GM19043 (cell line): ENCODE results near the gene PFN3.
"Not testable (repeated sequence)": the region's sequence is repeated elsewhere in the genome, so short reads cannot be mapped to it uniquely, and the experiment has no call there.

Experiments
- ATAC-seq: cut with Tn5 transposase; IDR thresholded peaks from one replicate; pipeline ENCODE4 v1.9.1; 2021; ENCODE audit warnings: low read depth; ENCODE audit not compliant: unreplicated experiment

The PFN3 gene

DNA sequence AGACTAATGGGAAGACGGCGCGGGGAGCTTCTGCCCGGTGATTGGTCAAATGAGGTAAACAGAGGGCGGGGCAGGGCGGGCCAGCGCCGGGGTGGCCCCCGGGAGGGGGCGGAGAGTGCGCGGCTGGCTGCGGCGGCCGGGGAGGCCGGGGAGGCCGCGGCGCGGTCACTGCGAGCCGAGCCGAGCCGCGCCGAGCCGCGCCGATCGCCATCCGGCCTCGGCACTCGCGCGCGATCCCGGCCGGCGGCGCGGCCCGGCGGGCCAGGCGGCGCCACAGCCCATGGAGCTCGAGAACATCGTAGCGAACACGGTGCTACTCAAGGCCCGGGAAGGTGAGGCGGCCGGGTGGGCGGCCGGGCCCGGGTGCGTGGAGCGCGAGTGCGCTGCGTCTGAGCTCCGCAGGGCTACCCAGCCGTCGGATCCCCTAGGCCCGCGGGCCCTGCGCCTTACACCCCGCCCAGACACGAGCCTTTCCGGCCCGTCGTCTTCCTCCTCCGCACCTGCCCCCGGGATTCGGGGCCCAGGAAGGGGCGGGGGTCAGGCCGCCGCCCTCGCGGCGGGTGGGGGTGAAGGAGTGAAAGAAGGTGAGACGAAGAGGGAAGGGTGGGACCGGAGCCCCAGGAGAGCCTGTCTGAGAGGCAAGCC, 26.2 kb upstream of the PFN3 start, which contains the start of gene GRK6:
Gene GRK6 (plus strand): TSS at position 111 of the 645 bp plus-strand sequence. CDS start 170 bp downstream, at position 281.
- ATAC-seq = peak; percentile 3

DNA sequence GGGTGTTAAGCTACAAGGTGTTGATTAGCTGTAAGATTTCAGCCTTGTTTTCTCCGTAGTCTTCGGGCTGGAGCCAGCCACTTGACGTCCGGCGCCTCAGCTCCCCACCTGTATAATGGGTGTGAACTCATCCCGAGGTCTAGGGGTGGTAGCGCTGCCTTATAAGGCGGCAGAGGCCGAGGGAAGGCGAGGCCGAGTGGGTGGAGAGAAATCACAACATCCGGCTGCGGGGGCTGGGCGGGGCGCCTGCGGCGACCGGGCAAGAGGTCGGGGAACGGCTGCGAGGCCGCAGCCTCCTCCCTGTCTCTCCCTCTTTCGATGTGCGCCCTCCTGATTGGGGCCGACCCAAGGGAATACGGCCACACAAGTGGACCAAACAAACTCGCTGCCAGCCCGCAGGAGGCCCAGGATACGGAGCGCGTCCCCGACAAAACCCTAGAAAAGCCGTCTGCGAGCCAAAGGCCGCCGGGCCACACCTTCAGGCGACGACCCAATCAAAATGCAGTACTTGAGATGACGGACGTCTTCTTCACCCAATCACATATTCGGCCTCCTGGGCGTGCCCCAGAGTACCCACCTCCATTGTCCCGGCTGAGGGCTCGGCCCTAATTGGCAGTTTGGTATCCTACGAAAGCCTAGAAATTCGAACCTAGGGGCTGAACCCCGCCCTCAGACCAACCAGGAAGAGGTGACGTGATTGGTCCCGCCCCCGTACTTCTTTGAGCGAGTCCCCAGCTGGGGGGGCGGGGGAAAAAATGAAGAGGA, 25.5 kb upstream of the PFN3 start:
- ATAC-seq = peak; percentile 70

DNA sequence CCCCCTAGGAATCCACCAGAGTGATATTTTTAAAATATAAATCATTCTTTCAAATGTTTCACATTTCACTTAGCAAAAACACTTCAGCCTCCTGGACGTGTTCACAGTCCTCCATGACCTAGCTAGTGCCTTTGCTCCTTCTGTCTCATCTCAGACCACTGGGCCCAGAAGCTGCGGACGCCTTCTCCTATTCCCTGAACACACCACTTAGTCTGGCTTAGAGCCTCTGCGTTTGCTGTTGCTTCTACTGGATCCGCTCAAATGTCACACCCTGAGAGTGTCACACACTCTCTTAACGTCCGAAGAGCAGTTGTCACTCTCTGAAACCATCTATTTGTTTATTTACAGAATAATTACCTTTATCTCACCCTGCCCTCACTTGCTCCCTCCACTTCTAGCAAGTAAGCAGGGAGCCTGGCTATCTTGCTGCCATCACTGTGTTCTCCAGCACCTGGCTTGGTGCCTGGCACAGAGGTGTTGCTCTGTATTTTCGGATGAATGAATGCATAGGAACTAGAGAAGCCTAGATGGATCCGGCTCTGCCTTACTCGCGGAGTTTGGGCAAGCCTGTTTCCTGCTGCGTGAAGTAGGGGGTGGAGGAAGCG, 24.8 kb upstream of the PFN3 start:
- ATAC-seq = no peak

DNA sequence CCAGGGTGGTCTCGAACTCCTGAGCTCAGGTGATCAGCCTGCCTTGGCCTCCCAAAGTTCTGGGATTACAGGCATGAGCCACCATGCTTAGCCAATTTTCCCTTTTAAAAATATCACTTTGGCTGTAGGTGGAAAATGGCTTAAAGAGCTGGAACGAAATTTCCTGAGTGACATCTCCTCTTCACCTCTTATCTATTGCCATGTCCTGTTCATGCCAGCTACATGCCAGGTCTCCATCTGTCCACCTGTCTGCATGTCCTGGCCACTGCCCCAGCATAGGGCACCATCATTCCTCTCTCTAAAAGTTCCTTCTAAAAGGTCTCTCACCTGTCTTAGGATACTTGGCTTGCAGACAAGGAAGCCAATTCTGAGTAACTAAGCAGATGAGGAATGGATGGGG, 23.2 kb upstream of the PFN3 start:
- no peak for ATAC-seq

DNA sequence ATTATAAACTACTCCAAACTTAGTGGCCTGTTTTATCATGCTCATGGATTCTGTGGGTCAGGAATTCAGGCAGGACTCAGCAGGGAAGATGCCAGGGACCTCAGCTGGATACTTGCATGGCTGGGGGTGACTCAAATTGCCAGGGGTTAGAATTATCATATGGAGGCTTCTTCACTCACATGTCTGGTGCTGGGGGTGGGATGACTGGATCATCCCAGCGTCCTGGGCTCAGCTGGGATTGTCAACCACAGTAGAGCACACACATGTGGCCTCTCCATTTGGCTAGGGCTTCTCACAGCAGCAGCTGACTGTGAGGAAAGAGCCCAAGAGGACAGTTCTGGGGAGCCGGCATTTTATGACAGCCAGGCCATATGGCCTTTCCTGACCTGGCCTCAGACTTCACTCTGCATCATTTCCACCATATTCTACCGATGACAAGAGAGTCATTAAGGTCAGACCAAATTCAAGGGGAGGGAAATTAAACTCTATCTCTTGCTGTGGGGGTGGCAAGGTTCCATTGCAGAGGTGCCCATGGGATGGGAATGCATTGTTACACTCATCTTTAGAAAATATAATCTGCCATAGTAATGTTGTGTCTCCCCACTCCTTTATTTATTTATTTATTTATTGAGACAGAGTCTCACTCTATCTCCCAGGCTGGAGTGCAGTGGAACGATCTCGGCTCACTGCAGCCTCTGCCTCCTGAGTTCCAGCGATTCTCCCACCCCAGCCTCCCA, 20.8 kb upstream of the PFN3 start:
- no peak for ATAC-seq

DNA sequence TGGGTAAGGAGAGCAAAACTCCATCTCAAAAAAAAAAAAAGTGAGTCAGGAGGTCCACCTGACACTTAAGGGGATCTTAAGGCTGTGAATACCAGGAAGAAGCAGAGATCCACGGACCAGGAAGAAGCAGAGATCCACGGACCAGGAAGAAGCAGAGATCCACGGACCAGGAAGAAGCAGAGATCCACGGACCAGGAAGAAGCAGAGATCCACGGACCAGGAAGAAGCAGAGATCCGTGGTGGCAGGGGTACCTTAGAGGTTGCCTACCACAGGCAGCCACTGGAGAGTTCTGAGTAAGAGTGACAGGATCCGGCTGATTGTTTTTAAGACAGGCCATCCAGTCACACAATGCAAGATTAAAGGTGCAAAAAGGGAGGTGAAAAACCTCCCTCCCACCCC, 20.0 kb upstream of the PFN3 start:
- ATAC-seq = not testable (repeated sequence)

DNA sequence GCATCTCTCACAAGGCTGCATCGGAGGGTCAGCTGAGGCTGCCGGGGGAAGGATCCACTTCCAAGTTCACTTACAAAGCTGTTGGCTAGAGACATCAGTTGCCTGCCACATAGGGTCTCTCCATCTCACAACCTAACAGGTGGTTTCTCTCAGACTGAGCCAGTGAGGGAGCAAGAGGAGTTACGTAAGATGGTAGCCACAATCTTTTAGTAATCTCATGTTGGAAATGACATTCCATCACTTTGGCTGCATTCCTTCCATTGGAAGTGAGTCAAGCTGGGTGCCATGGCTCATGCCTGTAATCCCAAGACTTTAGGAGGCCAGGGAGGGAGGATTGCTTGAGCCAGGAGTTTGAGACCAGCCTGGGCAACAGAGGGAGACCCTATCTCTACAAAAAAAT, 18.6 kb upstream of the PFN3 start:
- ATAC-seq = no peak

DNA sequence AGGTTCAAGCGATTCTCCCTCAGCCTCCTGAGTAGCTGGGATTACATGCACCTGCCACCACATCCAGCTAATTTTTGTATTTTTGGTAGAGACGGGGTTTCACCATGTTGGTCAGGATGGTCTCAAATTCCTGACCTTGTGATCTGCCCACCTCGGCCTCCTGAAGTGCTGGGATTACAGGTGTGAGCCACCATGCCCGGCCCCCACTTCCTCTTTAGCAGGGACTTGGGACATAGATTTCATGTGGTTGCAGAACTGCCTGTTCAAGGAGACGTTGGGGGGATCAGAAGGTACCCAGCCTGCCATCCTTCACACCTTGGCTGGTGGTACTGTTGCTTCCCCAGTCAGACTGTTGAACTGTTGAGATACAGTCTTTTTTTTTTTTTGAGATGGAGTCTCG, 16.6 kb upstream of the PFN3 start:
- ATAC-seq = not testable (repeated sequence)

DNA sequence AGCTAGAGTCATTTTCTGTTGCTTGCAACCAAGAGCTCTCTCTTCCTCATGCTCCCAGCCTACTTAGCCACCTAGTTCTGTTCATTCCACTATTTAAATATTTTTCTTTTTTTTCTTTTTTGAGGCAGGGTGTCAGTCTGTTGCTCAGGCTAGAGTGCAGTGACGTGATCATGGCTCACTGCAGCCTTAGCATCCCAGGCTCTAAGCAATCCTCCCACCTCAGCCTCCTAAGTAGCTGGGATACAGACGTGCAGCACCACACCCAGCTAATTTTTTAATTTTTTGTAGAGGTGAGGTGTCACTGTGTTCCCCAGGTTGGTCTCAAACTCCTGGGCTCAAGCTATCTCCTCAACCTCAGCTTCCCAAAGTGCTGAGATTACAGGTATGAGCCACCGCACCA, 14.0 kb upstream of the PFN3 start:
- ATAC-seq = no peak

DNA sequence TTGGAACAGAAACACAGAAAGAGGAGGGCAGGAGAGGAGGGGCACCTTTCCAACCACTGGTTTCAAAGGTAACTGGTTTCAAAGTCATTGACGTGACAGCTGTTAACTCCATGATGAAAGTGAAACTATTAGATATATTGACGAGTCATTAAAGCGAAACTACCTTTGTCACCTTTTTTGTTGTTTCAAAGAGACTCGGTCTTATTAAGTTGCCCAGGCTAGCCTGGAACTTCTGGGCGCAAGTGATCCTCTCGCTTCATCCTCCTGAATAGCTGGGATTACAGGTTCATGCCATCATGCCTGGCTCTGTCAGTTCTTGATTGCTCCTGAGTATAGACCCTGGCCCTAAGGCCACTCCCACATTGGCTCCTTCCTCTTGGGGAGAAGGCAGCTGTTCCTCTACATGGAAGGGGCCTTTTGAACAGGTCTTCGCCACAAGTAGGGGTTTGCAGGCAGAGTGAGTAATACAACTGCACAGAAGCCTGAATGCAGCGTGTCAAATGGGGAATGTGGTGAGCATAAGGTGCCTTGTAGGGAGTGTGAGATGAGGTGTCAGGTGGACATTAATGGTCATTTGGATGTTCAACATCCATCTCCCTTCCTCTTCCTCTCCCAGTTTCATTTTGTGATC, 12.3 kb upstream of the PFN3 start:
- ATAC-seq = peak; percentile 76

DNA sequence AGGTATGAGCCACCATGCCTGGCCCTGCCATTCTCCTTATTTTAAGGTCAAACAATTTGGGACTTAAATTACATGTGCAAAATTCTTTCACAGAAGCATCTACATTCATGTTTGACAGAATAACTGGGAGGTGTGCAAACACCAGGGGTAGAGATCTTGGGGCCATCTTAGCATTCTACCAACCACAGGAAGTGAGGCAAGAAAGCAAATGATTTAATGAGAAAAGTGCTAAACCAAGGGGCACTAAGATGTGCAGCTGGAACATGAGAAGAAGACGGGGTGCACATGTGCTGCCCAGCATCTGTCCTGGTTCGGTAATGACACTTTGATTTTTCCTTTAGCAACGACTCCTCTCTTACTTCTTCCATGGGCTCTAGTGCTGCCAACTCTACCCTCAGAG, 10.1 kb upstream of the PFN3 start:
- ATAC-seq = no peak

DNA sequence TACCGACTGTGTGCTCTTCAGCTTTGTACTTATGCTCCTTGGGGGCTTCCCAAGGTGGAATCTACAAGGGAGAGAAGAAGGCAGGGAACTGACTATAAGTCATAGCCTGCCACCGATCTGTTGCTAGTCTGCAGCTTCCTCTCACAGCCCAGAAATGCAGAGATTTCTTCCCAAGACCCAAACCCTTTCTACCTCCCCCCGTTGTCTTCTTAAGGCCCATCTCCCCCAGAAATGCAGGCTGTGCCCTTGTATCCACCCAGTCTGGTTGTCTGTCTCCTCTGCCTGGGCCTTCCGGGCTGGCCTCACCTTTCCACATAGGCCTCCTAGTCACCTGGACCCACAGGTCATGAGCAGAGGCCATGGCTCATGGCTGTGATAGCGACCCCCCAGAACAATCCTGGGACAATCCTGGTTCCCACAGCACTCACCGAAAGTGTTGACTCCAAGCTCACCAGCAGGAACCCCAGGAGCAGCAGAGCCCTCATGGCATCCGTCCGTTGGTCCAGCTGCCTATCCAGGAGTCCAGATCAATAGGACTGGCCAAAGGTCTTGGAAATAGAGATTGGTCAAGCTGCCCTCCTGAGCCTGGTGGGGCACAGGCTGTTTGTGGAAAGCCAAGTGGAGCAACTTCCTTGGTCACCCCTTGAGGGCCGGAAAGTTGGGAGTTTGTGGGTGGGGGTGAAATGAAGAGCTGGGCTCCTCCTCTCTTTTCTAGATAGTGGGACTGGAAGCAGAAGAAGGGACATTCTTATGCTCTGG, 8.8 kb upstream of the PFN3 start, which contains the start of gene F12:
Gene F12 (minus strand): TSS at position 522 of the 759 bp plus-strand sequence. CDS start 37 bp downstream, at position 485.
- no peak for ATAC-seq

DNA sequence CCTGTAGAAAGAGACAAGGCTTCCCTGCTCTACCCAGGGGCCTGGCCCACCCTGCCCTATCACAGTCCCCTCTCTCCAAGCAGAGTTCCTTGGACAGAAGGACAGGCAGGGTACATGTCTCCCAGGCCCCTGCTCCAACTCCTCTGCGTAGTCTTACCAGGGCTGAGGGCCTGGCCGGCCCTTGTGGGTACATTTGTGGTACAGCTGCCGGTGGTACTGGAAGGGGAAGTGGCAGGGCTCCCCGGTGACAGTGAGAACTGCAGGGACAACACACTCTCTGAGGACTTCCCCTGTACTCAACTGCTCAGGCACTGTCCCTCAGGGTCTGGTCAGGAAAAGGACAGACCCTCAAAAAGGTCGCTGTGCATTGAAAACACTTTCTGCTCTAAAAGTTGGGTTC, 5.3 kb upstream of the PFN3 start:
- no peak for ATAC-seq

DNA sequence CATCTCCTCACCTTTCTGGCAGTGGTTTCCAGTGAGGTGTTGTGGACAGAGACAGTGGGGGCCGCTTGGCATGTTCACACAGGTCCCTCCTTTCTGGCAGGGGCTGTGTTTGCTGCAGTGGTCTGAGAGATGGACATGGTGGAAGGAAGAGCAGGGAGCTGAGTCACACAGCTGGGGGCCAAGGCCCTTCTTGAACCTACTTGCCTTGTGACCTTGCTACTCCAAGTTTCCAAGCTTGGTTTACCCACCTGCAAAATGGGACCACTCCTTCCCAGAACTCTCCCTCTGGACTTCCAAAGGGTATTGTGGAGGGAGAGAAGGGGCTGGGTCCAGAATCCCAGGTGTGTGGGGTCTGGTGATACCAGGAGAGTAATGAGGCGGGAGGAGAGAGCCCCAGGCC, 4.9 kb upstream of the PFN3 start:
- no peak for ATAC-seq

DNA sequence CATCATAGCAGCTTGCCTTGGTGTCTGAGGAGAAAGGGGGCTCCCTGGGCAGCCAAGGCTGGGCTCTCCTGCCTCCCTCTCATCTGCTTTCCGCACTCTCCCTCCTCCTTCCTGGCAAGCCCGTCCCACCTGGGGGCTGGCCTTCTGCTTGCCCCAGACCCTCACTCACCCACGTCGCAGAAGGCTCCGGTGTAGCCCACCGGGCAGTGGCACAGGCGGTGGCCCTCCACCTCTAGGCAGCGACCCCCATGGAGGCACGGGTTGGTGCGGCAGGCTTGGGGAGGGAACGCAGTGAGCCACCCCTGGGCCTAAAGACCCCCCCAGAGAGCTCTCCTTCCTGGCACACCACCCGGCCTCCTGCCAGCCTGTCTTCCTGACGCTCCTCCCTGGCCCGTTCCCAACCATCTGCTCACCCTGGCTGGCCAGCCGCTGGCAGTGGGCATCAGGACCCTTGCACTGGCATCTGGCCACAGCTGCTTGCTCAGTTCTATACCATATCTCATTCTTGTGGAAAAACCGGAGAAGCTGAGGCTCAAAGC, 4.2 kb upstream of the PFN3 start:
- no peak for ATAC-seq

DNA sequence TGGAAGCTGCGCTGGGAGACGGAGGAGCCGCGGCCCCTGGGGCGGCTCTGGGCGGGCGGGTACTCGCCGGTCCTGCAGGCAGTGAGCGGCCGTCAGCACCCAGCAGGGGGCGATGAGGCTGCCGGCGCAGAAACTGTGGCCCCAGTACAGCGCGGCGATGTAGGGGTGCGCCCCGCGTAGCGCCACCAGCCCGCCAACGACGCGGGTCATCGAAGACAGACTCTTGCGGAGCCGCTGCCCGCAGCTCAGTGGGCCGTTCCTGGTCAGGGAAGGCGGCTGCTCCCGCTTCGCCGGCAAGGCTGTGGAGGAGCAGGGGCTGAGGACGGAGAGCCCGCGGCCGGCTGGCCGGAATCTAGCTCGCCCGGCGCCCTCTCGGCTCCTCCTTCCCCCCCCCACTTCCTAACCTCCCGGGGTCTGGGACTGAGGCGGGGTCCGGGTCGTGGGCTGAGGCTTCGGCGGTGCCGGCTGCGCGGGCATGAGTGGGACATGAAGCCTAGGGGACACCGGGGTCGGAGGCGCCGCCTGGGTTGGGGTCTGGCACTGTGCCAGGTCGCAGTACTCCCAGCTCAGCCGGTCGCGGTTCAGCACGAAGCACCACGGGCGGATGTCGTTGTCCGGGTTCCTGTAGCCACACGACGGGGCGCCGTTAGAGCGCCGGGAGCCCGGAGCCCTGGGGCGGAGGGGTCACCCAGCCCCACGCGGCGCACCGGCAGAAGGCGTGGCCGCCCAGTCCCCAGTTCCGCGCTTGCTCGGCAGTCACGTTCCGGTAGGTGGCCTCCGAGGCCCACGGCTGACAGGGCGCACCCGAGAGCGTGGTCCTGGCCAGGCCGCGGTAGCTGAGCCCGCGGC, 3.6 kb upstream of the PFN3 start:
- ATAC-seq = peak; percentile 65

DNA sequence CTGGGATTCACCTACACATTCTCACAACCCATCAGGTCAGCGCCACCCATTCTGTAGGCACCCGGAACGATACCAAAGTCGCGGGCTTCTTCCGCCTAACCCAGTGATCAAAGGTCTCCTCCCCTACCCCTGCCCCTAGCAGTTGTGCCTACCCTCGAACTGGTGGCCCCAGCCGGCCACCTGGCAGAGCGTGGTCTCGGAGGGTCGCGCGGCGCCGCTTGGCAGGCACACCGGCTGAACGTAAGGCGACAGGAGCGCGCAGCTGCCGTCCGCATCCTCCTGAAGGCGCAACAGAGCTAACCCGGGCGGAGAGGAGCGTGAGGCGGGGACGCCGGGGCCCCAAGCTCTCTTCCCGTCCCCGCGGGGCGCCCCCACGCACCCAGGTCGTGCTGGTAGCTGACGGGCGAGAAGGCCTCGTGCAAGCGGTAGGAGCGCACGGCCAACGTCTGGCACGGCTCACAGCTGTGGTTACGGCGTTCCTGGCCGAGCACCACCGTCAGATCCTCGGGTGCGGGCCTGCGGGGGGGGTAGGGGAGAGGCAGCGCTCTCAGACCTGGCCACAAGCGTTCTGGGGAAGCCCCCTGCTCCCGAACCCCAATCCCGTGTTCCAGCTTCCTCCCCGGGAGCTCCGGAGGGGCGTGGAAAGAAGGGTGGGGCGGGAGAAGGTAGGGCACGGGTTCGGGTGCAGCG, 2.8 kb upstream of the PFN3 start:
- ATAC-seq = peak; percentile 9
